Limb (tissue), 2 donors: Measurements from ENCODE around the gene HSD17B11.
"Not testable (repeated sequence)": the region's sequence is repeated elsewhere in the genome, so short reads cannot be mapped to it uniquely, and the experiment has no call there.

Source experiments
- DNase-seq, 2 donors: peaks; one replicate each; pipeline ENCODE4 v3.0.0-alpha.2; 2016; ENCODE audit errors: extremely low spot score in 2 of 2

Gene HSD17B11

DNA sequence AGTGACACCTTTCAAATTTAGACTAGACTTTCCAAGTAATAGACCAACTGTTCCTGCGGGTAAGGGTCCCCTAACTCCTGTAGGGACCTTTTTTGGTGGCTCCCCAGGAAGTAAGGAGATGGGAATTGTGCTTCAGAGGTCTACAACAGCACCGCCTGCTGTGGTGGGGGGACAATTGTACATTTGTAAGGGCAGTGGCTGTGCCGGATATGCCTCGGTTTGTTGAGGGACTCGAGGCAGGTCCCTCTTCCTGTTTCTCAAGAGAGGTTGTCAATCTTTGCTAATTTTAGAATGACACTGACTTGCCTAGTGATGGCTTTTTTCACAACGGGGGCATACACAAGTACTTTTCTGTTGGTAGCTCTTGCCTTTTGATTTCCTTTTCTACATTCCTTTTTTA is 15.5 kb upstream of the HSD17B11 start:
- no peak for DNase-seq

DNA sequence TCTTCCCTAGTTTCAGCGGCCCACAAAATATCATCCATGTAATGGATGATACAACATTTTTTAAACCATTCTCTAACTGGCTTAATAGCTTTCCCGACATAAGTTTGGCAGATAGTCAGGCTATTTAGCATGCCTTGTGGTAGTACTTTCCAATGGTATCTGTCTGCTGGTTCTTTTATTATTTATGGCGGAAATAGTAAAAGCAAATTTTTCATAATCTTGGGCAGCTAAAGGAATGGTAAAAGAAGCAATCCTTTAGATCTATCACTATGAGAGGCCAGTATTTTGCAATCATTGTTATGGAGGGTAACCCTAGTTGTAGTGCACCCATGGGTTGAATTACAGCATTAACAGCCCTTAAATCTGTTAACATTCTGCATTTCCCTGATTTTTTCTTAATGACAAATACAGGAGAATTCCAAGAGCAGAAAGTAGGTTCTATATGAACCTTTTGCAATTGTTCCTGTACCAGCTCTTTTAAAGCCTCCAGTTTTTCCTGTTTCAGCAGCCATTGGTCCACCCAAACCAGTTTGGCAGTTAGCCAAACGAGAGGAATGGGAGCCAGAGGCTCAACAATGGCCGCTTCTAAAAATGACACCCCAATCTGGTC is 14.3 kb upstream of the HSD17B11 start:
- DNase-seq = no peak

DNA sequence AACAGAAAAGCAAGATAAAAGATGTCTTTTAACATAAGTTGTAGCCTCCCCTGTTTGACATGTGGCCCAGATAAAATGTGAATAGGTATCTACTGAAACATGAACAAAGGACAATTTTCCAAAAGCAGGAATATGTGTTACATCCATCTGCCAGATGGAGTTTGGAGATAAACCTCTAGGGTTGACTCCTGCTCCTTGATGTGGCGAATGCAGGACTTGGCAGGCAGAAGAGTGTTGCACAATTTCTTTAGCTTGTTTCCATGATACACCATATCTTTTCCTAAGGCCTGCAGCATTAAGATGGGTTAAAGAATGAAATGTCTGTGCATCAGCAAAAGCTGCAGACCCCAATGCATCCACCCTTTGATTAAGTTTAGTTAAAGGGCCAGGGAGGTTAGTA is 12.7 kb upstream of the HSD17B11 start:
- not testable (repeated sequence) for DNase-seq

DNA sequence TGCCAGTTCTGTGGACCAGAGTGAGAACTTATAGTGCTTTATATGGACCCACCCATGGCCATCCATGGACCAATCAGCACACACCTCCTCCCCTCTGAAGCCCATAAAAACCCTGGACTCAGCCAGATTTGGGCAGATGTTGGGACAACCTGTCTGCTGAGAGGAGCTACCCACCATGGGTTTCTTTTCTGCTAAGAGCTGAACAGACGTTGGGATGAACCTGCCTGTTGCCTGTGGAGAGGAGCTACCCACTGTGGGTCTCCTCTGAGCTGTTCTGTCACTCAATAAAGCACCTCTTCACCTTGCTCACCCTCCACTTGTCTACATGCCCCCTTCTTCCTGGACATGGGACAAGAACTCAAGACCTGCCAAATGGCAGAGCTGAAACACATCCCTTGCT is 9.0 kb upstream of the HSD17B11 start:
- DNase-seq = no peak

DNA sequence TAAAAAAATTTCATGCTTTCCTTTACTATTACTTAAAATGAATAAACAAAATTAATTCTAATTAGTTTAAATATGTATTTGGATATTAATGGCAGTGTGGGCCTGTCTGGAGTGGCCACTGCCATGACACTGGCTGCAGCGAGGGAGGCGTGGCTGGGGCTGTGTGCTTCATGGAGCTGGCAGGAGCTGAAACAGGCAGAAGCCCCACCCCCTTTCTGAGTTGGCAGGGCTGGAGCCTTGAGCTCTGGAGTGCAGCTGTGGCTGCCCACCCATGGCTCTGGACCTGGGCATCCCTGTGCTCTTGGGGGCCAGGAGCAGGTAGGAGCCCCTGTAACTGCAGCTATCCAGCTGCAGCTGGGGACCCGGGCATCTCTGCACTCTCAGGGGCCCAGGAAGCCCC is 8.2 kb upstream of the HSD17B11 start:
- DNase-seq = no peak

DNA sequence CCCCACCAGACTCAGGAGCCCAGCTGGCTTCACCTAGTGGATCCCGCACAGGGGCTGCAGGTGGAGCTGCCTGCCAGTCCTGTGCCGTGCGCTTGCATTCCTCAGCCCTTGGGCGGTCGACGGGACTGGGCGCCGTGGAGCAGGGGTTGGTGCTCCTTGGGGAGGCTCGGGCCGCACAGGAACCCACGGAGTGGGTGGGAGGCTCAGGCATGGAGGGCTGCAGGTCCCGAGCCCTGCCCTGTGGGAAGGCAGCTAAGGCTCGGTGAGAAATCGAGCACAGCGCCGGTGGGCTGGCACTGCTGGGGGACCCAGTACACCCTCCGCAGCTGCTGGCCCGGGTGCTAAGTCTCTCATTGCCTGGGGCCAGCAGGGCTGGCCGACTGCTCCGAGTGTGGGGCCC is 4.9 kb upstream of the HSD17B11 start:
- DNase-seq = not testable (repeated sequence)

DNA sequence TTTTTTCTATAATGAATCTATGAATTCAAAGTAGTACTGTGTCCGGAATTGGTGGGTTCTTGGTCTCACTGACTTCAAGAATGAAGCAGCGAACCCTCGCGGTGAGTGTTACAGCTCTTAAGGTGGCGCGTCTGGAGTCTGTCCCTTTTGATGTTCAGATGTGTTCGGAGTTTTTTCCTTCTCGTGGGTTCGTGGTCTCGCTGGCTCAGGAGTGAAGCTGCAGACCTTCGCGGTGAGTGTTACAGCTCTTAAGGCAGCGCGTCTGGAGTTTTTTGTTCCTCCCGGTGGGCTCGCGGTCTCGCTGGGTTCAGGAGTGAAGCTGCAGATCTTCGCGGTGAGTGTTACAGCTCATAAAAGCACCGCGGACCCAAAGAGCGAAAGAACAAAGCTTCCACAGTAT is 4.1 kb upstream of the HSD17B11 start:
- not testable (repeated sequence) for DNase-seq

DNA sequence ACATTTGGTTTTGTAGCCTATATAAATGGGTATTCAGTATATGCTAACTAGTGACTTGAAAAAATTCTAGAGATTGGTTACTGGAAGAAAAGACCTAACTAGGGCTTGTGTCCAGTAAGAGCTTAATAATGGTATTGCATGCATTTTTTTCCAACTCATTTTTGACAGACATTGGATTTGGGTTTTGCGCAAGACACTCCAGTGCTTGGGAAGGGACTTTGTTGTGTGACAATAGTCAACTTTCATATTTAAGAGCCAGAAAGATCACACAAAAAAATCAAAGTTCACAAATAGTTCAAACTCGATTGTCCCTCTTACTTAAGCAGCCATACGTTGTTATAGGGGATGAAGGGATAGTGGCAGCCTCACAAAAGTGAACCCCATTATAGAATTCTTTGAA is 1.2 kb upstream of the HSD17B11 start:
- DNase-seq = no peak

DNA sequence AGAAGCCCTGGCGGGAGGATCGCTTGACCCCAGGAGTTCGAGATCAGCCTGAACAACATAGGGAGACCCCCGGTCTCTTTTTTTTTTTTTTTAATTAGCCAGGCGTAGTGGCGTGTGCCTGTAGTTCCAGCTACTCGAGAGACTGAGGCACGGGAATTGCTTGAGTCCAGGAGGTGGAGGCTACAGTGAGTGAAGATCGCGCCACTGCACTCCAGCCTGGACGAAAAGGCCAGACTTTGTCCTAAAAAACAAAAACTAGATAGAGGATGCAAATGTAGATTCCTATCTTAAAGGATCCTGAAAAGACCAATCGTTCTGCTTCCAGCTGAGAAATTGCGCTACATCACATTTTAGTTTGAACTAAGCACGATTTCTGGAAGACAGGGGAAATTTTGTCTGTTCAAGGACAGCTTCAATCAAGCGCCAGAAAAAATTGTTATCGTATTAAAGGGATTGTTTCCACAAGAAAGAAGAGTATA is 627 bp upstream of the HSD17B11 start:
- DNase-seq = no peak

DNA sequence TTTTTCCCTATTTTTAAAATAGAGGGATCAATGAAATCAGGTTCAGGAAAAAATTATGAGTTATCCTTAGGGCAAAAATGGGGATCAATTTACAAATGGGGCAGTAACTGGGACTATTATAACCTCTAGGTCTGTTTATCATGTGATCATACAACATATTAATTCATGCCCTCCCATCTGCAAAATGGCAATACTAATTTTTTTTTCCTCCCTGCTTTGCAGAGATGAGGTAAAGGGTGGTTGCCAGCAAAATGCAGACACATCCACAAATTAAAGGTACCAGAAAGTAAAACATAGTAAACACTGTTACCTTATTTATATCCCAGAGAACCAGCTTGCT is 467 bp downstream of the HSD17B11 start:
- no peak for DNase-seq

DNA sequence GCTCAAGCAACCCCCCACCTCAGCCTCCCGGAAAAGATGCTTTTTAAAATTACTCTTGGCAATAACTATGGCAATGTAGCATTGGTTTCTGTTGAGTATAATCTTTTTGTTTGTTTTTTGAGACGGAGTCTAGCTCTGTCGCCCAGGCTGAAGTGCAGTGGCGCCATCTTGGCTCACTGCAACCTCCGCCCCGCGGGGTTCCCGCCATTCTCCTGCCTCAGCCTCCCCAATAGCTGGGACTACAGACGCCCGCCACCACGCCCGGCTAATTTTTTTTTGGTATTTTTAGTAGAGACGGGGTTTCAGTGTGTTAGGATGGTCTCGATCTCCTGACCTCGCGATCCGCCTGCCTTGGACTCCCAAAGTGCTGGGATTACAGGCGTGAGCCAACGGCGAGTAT is 933 bp downstream of the HSD17B11 start:
- not testable (repeated sequence) for DNase-seq

DNA sequence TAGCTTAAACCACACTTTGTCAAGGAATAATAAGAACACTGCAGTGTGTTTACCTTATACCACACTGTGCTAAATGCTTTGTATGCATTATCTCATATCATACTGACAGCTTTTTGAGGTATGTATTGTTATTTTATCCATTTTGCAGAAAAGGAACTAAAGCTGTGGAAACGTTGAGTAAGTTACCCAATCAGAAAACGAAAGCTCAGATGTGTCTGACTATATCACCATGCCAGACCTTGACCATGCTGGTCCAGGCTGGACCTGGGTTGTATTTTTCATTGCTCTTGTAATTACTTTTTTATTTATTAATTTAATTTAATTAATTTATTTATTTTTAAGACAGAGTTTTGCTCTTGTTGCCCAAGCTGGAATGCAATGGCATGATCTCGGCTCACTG is 2.1 kb downstream of the HSD17B11 start:
- no peak for DNase-seq

DNA sequence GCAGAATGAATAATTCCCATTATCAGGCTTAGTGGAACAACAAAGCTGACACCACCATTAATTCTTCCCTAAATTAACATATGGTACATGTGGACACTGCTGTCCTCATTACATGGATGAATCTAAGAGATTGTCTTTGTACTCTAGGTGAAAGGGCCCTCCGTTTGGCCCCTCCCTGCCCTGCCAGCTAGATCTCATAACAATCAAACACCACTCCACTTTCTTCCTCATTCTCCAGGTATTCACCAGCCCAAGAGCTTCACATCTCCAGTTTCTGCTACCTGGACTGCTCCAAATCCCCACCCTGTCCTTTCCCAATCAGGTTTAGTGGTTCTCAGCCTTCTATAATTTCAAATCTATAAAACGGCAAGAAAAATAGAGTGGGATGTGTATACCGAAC is 3.8 kb downstream of the HSD17B11 start:
- no peak for DNase-seq

DNA sequence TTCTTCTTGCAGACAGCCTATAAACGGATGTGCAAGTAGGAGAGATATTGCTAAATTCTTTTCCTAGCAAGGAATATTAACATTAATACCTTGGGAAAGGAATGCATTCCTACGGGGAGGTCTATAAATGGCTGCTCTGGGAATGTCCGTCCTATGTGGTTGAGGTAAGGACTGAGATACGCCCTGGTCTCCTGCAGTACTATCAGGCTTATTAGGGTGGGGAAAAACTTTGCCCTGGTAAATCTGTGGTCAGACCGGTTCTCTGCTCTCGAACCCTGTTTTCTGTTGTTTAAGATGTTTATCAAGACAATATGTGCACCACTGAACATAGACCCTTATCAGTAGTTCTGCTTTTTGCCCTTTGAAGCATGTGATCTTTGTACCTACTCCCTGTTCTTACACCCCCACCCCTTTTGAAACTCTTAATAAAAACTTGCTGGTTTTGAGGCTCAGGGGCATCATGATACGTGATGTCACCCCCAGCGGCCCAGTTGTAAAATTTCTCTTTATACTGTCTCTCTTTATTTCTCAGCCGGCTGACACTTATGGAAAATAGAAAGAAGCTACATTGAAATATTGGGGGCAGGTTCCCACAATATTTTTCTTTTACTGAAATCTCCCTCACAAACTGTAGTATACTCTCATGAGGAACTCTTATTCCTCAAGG is 6.4 kb downstream of the HSD17B11 start:
- DNase-seq = not testable (repeated sequence)

DNA sequence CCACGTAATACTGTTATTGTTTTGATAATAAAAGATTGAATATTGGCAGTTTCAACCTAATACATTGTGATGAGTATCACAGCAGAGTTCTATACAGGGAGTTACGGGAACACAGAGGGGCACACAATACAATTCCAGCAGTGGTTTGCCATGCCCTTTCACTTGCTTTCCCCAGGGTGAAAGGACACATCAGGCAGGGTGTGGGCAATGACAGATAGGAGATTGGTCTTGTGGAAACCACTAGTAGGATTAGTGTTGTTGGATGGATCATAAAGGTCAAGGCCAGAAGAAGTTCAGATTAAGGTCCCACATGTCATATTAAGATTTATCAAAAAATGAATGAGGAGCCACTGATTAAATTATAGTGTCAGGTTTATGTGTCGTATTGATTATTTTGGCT is 8.1 kb downstream of the HSD17B11 start:
- no peak for DNase-seq

DNA sequence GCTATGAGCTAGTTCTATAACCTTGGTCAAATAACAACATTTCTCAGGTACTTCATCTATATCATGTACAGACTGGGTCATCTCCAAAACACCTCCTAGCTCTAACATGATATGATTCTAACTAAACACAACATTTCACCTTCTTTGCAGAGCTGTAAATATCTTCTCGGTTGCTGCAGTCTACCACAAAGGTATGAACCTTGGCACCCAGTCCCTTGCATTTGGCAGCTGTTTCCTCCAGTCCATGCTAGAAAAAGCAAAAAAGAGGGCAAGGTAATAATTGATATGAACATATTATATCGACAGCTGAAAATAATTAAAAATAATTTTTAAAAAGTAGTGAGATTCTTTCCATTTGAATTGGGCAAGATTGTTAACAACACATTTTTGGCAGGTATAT is 8.9 kb downstream of the HSD17B11 start:
- DNase-seq = no peak

DNA sequence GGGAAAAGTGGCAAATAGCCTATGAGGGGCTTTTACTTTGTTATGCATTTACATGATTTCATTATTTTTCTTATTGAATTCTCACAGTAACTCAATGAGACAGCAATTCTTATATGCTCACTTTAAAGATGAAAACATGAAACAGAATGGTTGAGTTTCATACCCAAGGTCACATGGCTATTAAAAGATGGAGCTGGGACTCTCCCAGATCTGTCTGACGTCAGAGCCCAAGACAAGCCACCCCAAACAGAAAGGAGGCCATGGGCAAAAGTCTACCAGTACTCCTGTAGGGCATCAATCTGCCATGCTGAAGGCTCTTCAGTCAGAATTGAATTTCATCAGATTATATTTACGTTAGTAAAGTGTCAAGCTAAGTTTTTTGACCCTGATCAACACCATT is 13.2 kb downstream of the HSD17B11 start:
- no peak for DNase-seq

DNA sequence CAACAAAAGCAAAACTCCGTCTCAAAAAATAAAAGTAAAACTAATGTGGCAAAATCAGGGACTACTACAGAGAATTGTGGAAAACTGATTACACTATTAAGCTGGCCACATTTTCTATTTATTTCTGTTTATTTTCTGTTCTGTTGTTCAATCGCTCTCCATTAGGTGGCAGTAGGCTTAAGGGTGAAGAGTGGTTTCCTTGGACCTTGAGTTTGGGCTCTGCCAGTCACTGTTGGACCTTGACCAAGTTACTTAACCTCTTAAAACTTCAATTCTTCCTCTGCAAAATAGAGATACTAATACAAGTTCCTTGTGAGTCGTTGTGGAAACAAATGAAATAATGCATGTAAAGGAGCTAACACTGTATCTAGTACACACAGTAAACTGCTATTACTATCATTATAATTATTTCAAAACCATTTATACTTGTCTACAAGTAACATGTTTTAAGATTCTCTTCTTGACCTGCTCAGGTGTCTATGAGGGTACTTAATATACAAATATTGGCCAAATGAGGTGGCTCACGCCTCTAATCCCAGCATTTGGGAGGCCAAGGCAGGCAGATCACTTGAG is 15.2 kb downstream of the HSD17B11 start:
- peak in 1 of 2 donors; percentile 58 for DNase-seq

DNA sequence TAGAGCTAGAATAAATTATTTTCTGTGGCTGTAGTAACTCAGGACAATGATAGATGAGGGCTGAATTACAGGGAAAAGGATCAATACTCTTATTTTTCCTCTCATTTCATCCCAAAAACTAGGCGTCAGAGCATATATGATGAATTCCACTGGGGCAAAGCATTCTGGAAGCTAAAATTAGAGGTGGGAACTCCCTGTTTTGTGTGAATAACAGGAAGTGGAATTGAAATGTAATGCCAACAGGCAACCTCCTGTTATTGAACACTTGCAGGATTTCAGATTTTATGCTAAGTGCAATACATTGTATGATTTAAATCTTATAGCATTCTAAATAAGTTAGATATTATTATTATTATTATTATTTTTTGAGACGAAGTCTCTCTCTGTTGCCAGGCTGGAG is 20.9 kb downstream of the HSD17B11 start:
- no peak for DNase-seq

DNA sequence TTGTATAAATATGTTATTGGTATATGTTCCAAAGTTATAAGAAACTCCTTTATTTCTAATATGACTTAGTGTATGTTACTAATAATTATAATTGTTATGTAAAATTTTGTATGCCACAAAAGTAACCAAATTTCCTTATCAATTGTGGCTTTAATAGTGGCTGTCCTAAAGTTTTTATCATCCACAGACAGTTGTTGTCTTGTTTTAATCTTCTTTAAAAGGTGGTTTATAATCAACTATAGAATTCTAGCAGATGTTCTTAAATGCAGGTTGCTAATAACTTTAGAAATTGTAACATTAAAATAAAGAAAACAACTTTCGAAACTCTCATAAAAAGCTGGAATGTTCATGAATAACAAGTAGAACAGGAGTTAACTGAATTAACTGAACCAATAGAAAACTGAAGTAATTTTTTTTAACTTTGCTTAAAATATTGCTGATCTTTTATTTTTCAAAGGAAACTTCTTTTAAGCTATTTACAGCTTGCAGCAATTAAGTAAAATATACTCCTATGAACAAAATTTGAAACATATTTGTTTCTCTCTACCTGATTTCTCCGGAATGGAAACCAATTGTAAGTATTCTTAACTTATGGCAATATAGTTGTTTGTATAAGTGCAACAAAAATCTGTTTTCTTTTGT is 24.3 kb downstream of the HSD17B11 start:
- no peak for DNase-seq

DNA sequence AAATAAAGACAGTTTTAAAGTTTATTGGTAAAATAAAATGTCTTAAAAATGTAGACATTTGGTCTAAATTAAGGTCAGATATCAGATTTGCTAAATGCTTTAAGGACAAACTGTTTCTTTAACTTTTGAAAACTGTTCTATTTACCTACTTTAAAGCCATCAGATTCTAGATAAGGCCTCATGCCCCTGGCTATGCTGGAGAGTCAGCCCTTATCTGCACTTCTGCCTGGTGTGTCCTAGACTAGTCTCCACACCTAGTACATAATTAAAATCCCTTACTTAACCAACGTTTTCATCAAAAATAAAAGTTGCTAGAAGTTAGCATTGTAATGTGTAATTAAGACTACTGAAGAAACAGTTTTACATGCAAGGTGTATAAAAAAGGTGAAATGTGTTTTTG is 25.6 kb downstream of the HSD17B11 start:
- DNase-seq = no peak

DNA sequence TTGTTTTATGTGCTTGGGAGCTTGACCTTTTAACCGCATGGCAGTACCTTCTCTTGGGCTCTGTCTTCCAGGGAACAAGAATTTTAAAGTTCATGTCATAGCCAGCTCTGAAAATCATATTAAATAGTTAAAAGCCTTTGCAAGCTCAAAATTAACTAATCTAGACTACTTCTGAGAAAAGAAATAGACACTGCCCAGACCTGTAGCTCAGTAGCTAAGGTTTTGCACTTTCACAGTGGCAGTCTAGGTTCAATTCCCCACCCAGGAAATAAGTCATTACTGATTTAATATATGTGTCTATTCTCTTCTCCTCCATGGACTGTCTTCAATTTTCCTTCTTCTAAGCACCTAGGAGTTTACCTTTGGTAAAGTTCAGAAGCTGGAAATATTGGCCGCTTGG is 27.4 kb downstream of the HSD17B11 start:
- no peak for DNase-seq
